ENCODE data around the gene IPO9. TPM values are rescaled to one million over a fixed set of nuclear protein-coding genes. Genes with fewer than 3 reads are reported as not detected.
A peak's percentile ranks its signal among the peaks of the same experiment; 100 is the strongest.

IPO9 gene
- total RNA-seq, 1 experiment from 2014 or later: 121 TPM

DNA sequence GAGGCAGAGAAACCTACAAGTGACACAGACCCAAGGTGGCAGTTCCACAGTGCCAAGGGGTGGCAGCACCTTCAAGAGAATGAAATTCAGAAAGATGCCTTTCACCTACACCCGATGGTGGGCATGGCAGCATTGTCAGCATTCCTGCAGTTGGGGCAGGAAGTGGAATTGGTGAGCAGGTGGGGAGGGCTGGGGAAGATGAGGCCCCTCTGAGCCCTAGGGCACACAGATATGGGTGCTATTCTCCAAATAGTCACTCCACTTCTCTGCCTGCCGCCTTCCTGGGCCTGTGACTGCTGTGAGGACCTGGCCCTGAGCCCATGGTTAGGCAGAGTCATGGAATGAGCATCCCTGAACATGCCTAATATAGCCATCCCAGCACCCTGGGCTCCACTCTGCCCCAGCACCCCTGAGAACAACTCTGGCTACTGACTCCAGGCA lies 68.0 kb downstream of the IPO9 start:
- ChIA-PET CTCF (interaction anchor here (1.1 kb wide), 1 partner anchor 366 kb away, joined by 3 read pairs; no protein-coding TSS in a partner anchor), POLR2A (ENCODE audit: low non-redundant PET) (no interaction called here)
- intact Hi-C loops (cut with micrococcal nuclease; ENCODE audit: unreplicated experiment): loop anchor here (1.0 to 10.0 kb wide), 2 partner anchors 75 to 238 kb away; no protein-coding TSS in a partner anchor
- no peak for DNase-seq (ENCODE audit: low spot score)
- H3K4me1 ChIP-seq (ENCODE audit: insufficient read depth, low read length, poor library complexity, severe bottlenecking): no peaks in the 10 kb centered on the region
- H3K27ac ChIP-seq (ENCODE audit: low read depth, low read length, poor library complexity, severe bottlenecking): no peak overlapping the region
- no peaks in the 10 kb centered on the region for H3K36me3 ChIP-seq (ENCODE audit: insufficient read depth, low read length, poor library complexity, severe bottlenecking)
- TF ChIP-seq EZH2 (IDR thresholded peaks at IDR 0.05; ENCODE audit: borderline replicate concordance, low read depth, low read length, poor library complexity, severe bottlenecking): no peak
- TF ChIP-seq, protein P1, sequence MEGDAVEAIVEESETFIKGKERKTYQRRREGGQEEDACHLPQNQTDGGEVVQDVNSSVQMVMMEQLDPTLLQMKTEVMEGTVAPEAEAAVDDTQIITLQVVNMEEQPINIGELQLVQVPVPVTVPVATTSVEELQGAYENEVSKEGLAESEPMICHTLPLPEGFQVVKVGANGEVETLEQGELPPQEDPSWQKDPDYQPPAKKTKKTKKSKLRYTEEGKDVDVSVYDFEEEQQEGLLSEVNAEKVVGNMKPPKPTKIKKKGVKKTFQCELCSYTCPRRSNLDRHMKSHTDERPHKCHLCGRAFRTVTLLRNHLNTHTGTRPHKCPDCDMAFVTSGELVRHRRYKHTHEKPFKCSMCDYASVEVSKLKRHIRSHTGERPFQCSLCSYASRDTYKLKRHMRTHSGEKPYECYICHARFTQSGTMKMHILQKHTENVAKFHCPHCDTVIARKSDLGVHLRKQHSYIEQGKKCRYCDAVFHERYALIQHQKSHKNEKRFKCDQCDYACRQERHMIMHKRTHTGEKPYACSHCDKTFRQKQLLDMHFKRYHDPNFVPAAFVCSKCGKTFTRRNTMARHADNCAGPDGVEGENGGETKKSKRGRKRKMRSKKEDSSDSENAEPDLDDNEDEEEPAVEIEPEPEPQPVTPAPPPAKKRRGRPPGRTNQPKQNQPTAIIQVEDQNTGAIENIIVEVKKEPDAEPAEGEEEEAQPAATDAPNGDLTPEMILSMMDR (conservative IDR thresholded peaks at IDR 0.05; ENCODE audit: low read depth, low read length): no peak
- no peaks in the 10 kb centered on the region for H3K27me3 ChIP-seq (replicated peaks; ENCODE audit: insufficient read depth, low read depth, low read length, poor library complexity)
- BruUV-seq (replicated peaks): no TSS peak
- H3K9me3 ChIP-seq (ENCODE audit: low read depth, low read length, poor library complexity, severe bottlenecking): no peaks in the 10 kb centered on the region
- no peak overlapping the region for H3K4me3 ChIP-seq (ENCODE audit: low read depth, low read length, poor library complexity, severe bottlenecking)

DNA sequence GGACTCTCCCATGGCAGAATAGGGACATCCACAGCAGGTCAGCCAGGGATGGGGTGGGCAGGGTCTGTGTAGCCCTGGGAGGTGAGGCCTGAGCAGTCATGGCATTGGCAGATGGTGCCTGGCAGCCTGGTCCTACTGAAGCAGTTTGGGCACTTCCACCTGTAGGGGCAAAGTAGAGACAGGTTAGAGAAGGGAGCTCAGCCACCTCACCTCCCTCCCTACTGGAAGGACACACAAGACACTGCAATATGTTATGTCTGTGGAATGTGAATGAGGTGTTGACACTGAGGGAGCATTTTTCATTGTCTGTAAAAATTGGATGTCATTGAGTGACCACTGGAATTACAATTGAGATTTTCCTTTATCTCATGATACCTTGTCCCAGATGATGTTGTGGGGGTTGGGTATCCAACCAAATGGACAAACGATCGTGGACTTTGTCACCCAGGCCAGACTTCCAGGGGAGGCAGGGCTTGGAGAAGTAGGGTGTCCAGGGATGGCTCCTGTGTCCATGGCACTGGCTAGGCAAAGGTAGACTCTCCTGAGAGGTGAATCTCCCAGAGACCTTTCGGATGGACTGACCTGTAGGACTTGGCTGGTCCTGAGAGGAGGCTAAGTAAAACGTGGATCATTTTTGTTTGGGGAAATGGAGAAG lies 69.4 kb downstream of the IPO9 start:
- TF ChIP-seq, protein P1 (conservative IDR thresholded peaks at IDR 0.05; ENCODE audit: low read depth, low read length): no peak
- no peak for TF ChIP-seq EZH2 (IDR thresholded peaks at IDR 0.05; ENCODE audit: borderline replicate concordance, low read depth, low read length, poor library complexity, severe bottlenecking)
- H3K27ac ChIP-seq (ENCODE audit: low read depth, low read length, poor library complexity, severe bottlenecking): no peak overlapping the region

DNA sequence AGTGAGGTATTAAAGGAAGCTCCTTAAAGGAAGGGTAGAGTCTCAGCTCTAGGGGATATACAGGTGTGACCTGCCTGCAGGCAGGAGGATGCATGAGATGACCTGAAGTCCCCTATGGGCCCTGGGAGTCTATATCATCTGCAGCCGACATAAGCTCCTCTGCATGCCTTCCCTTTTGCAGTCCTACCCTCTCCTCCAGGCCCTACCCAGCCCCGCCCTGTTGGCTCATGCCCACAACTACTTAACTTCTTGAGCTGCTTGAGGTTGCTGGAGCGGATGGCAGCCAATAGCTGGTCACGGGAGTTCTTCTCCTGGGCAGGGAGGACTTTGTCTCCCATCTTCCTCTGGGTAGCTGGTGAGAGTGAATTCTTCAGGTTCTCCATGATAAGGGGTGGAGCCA lies 70.0 kb downstream of the IPO9 start:
- intact Hi-C loops (cut with micrococcal nuclease; ENCODE audit: unreplicated experiment): loop anchor here (10.0 kb wide), 1 partner anchor 236 kb away; no protein-coding TSS in a partner anchor
- ChIA-PET CTCF (interaction anchor here (0.5 to 0.6 kb wide), 2 partner anchors 41 to 301 kb away, joined by 4 to 5 read pairs; no protein-coding TSS in a partner anchor), POLR2A (ENCODE audit: low non-redundant PET) (no interaction called here)
- Histone ChIP-seq H3K9me3 (ENCODE audit: low read depth, low read length, poor library complexity, severe bottlenecking) (no peaks in the 10 kb centered on the region), H3K27me3 (replicated peaks; ENCODE audit: insufficient read depth, low read depth, low read length, poor library complexity) (no peaks in the 10 kb centered on the region), H3K27ac (ENCODE audit: low read depth, low read length, poor library complexity, severe bottlenecking) (no peak overlapping the region), H3K4me1 (ENCODE audit: insufficient read depth, low read length, poor library complexity, severe bottlenecking) (no peaks in the 10 kb centered on the region), H3K36me3 (ENCODE audit: insufficient read depth, low read length, poor library complexity, severe bottlenecking) (no peaks in the 10 kb centered on the region), H3K4me3 (ENCODE audit: low read depth, low read length, poor library complexity, severe bottlenecking) (no peak overlapping the region)
- no TSS peak for BruUV-seq (replicated peaks)
- TF ChIP-seq EZH2 (IDR thresholded peaks at IDR 0.05; ENCODE audit: borderline replicate concordance, low read depth, low read length, poor library complexity, severe bottlenecking): no peak
- TF ChIP-seq, protein P1 (conservative IDR thresholded peaks at IDR 0.05; ENCODE audit: low read depth, low read length): no peak
- peak; percentile 36 for DNase-seq (ENCODE audit: low spot score)

More for the DNA sequence above, 69.4 kb downstream of the IPO9 start:
- H3K4me3 ChIP-seq (ENCODE audit: low read depth, low read length, poor library complexity, severe bottlenecking): no peak overlapping the region
- H3K4me1 ChIP-seq (ENCODE audit: insufficient read depth, low read length, poor library complexity, severe bottlenecking): no peaks in the 10 kb centered on the region
- intact Hi-C loops (cut with micrococcal nuclease; ENCODE audit: unreplicated experiment): loop anchor here (10.0 kb wide), 1 partner anchor 236 kb away; no protein-coding TSS in a partner anchor
- ChIA-PET POLR2A (ENCODE audit: low non-redundant PET) (no interaction called here), CTCF (interaction anchor here (0.5 to 0.7 kb wide), 3 partner anchors 41 to 302 kb away, joined by 3 to 5 read pairs (median 4); no protein-coding TSS in a partner anchor)
- no peaks in the 10 kb centered on the region for H3K9me3 ChIP-seq (ENCODE audit: low read depth, low read length, poor library complexity, severe bottlenecking)
- BruUV-seq (replicated peaks): no TSS peak
- H3K36me3 ChIP-seq (ENCODE audit: insufficient read depth, low read length, poor library complexity, severe bottlenecking): no peaks in the 10 kb centered on the region
- H3K27me3 ChIP-seq (replicated peaks; ENCODE audit: insufficient read depth, low read depth, low read length, poor library complexity): no peaks in the 10 kb centered on the region
- DNase-seq (ENCODE audit: low spot score): no peak

Measured in A673 (cell line).